ENCODE measurements around the gene TACR3.

DNA sequence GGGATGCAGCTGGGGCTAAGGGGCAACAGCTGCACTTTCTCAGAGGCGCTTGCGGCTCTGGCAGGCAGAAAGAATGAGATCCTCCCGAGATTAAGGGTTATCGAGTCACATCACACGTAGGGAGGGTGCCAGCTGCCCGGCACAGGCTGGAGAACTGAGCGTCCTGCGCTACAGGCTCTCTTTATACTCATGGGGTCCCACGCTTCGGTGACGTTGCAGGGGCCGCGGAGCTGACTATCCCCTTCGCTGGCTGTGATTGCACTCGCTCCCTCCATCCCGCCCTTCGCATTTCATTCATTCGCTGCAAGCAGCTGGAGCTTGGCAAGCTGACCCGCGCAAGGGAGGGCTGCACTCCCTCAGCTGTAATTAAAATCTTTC is at the start of gene TACR3:
- TF ChIP-seq, protein P1, sequence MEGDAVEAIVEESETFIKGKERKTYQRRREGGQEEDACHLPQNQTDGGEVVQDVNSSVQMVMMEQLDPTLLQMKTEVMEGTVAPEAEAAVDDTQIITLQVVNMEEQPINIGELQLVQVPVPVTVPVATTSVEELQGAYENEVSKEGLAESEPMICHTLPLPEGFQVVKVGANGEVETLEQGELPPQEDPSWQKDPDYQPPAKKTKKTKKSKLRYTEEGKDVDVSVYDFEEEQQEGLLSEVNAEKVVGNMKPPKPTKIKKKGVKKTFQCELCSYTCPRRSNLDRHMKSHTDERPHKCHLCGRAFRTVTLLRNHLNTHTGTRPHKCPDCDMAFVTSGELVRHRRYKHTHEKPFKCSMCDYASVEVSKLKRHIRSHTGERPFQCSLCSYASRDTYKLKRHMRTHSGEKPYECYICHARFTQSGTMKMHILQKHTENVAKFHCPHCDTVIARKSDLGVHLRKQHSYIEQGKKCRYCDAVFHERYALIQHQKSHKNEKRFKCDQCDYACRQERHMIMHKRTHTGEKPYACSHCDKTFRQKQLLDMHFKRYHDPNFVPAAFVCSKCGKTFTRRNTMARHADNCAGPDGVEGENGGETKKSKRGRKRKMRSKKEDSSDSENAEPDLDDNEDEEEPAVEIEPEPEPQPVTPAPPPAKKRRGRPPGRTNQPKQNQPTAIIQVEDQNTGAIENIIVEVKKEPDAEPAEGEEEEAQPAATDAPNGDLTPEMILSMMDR (IDR thresholded peaks at IDR 0.05; ENCODE audit: extremely low read depth in 1 of 2, insufficient read depth in 1 of 2, low read depth in 1 of 2, low read length in 2 of 2), result no peak
- TF ChIP-seq, protein P2, sequence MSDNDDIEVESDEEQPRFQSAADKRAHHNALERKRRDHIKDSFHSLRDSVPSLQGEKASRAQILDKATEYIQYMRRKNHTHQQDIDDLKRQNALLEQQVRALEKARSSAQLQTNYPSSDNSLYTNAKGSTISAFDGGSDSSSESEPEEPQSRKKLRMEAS (IDR thresholded peaks at IDR 0.05; ENCODE audit: insufficient read depth, insufficient read length), result no peak
- TF ChIP-seq POLR2AphosphoS5 (IDR thresholded peaks at IDR 0.05; ENCODE audit: insufficient read depth, low read depth, low read length), result no peak
- TF ChIP-seq EZH2 (IDR thresholded peaks at IDR 0.05; ENCODE audit: borderline replicate concordance, low read depth, low read length, severe bottlenecking), result no peak
